Measurements from ENCODE around the gene TRAPPC6A. TPM values are rescaled to one million over a fixed set of nuclear protein-coding genes. Genes with fewer than 3 reads are reported as not detected.

Gene TRAPPC6A
- total and polyA plus RNA-seq, 2 experiments from 2014 or later = 11.2 to 18.8 TPM

GRCh38 chr19:45142726-45143110 lies 35.3 kb downstream of the TRAPPC6A start:
- no peak for TF ChIP-seq EZH2phosphoT487 (IDR thresholded peaks at IDR 0.05; ENCODE audit: insufficient read depth, low read depth)
- TF ChIP-seq EZH2 (IDR thresholded peaks at IDR 0.05; ENCODE audit: insufficient read depth, poor library complexity, severe bottlenecking) = no peak
- Histone ChIP-seq H3K27me3 (replicated peaks; ENCODE audit: insufficient read depth) (no peaks in the 10 kb centered on the region), H3K4me3 (no peak overlapping the region), H3K4me2 (ENCODE audit: unreplicated experiment) (no peak overlapping the region), H4K20me1 (ENCODE audit: insufficient read depth) (no peaks in the 10 kb centered on the region), H3F3A (ENCODE audit: insufficient read depth) (no peaks in the 10 kb centered on the region), H3K4me1 (ENCODE audit: insufficient read depth) (no peaks in the 10 kb centered on the region), H3K9ac (no peak overlapping the region), H3K9me2 (ENCODE audit: insufficient read depth) (no peaks in the 10 kb centered on the region), H3K27ac (no peak overlapping the region), H2AFZ (no peak overlapping the region), H3K9me3 (ENCODE audit: low read depth) (no peaks in the 10 kb centered on the region), H3K79me2 (ENCODE audit: insufficient read depth) (no peaks in the 10 kb centered on the region; the same call in 1 of the 2 replicates), H3K36me3 (ENCODE audit: low read depth) (no peaks in the 10 kb centered on the region)
- in situ Hi-C loops (cut with MboI) = no loop called here
- WGBS, 2 experiments (ENCODE audit: low coverage in 1 of 2, low lambda C conversion rate in 2 of 2, missing lambda C conversion rate in 2 of 2) = 72% methylated on average over 6 to 9 of the region's 9 CpGs
- DNase-seq = no peak

- Histone ChIP-seq H3K9me2 (ENCODE audit: insufficient read depth) (no peaks in the 10 kb centered on the region), H3K27me3 (replicated peaks; ENCODE audit: insufficient read depth) (no peaks in the 10 kb centered on the region), H3K9ac (no peak overlapping the region), H3K4me3 (no peak overlapping the region), H2AFZ (no peak overlapping the region), H3K4me1 (ENCODE audit: insufficient read depth) (no peaks in the 10 kb centered on the region), H4K20me1 (ENCODE audit: insufficient read depth) (no peaks in the 10 kb centered on the region), H3K9me3 (ENCODE audit: low read depth) (no peaks in the 10 kb centered on the region), H3K4me2 (ENCODE audit: unreplicated experiment) (no peak overlapping the region), H3K79me2 (ENCODE audit: insufficient read depth) (no peaks in the 10 kb centered on the region; the same call in 1 of the 2 replicates), H3K27ac (no peak overlapping the region), H3K36me3 (ENCODE audit: low read depth) (no peaks in the 10 kb centered on the region), H3F3A (ENCODE audit: insufficient read depth) (no peaks in the 10 kb centered on the region)
- WGBS, 2 experiments (ENCODE audit: low coverage in 1 of 2, low lambda C conversion rate in 2 of 2, missing lambda C conversion rate in 2 of 2) = 90 to 93% methylated on average over 26 to 33 of the region's 33 CpGs
- in situ Hi-C loops (cut with MboI) = no loop called here
- TF ChIP-seq EZH2 (IDR thresholded peaks at IDR 0.05; ENCODE audit: insufficient read depth, poor library complexity, severe bottlenecking) (no peak), EZH2phosphoT487 (IDR thresholded peaks at IDR 0.05; ENCODE audit: insufficient read depth, low read depth) (no peak)
- DNase-seq = no peak
Measured at GRCh38 chr19:45142016-45142725, 35.9 kb downstream of the TRAPPC6A start.

GRCh38 chr19:45141203-45141900 lies 36.7 kb downstream of the TRAPPC6A start:
- no peak overlapping the region for H2AFZ ChIP-seq
- peaks cover 4% of the 10 kb centered on the region; the same call in 1 of the 2 replicates for H3K79me2 ChIP-seq (ENCODE audit: insufficient read depth)
- H3K4me2 ChIP-seq (ENCODE audit: unreplicated experiment) = no peak overlapping the region
- no peaks in the 10 kb centered on the region for H3K27me3 ChIP-seq (replicated peaks; ENCODE audit: insufficient read depth)
- no peaks in the 10 kb centered on the region for H3K4me1 ChIP-seq (ENCODE audit: insufficient read depth)
- WGBS, 2 experiments (ENCODE audit: low coverage in 1 of 2, low lambda C conversion rate in 2 of 2, missing lambda C conversion rate in 2 of 2) = 95 to 98% methylated on average over 22 to 27 of the region's 28 CpGs
- no peaks in the 10 kb centered on the region for H3K9me3 ChIP-seq (ENCODE audit: low read depth)
- no peaks in the 10 kb centered on the region for H3F3A ChIP-seq (ENCODE audit: insufficient read depth)
- H3K9ac ChIP-seq = no peak overlapping the region
- H3K4me3 ChIP-seq = no peak overlapping the region
- no peak for DNase-seq
- no peaks in the 10 kb centered on the region for H4K20me1 ChIP-seq (ENCODE audit: insufficient read depth)
- no peaks in the 10 kb centered on the region for H3K36me3 ChIP-seq (ENCODE audit: low read depth)
- H3K9me2 ChIP-seq (ENCODE audit: insufficient read depth) = no peaks in the 10 kb centered on the region
- no peak overlapping the region for H3K27ac ChIP-seq
- TF ChIP-seq EZH2 (IDR thresholded peaks at IDR 0.05; ENCODE audit: insufficient read depth, poor library complexity, severe bottlenecking) (no peak), EZH2phosphoT487 (IDR thresholded peaks at IDR 0.05; ENCODE audit: insufficient read depth, low read depth) (no peak)
- in situ Hi-C loops (cut with MboI) = no loop called here

- no peaks in the 10 kb centered on the region for H3K9me2 ChIP-seq (ENCODE audit: insufficient read depth)
- in situ Hi-C loops (cut with MboI) = no loop called here
- TF ChIP-seq EZH2 (IDR thresholded peaks at IDR 0.05; ENCODE audit: insufficient read depth, poor library complexity, severe bottlenecking) = no peak
- TF ChIP-seq EZH2phosphoT487 (IDR thresholded peaks at IDR 0.05; ENCODE audit: insufficient read depth, low read depth) = no peak
- no peak overlapping the region for H3K27ac ChIP-seq
- WGBS, 2 experiments (ENCODE audit: low coverage in 1 of 2, low lambda C conversion rate in 2 of 2, missing lambda C conversion rate in 2 of 2) = 87% methylated on average over 11 of the region's 11 CpGs
- H4K20me1 ChIP-seq (ENCODE audit: insufficient read depth) = no peaks in the 10 kb centered on the region
- no peaks in the 10 kb centered on the region for H3K9me3 ChIP-seq (ENCODE audit: low read depth)
- no peaks in the 10 kb centered on the region for H3K4me1 ChIP-seq (ENCODE audit: insufficient read depth)
- H2AFZ ChIP-seq = no peak overlapping the region
- H3K4me2 ChIP-seq (ENCODE audit: unreplicated experiment) = no peak overlapping the region
- H3K4me3 ChIP-seq = no peak overlapping the region
- no peaks in the 10 kb centered on the region for H3K27me3 ChIP-seq (replicated peaks; ENCODE audit: insufficient read depth)
- H3F3A ChIP-seq (ENCODE audit: insufficient read depth) = no peaks in the 10 kb centered on the region
- DNase-seq = no peak
- no peak overlapping the region for H3K9ac ChIP-seq
- peaks cover 12% of the 10 kb centered on the region for H3K79me2 ChIP-seq (ENCODE audit: insufficient read depth)
- no peaks in the 10 kb centered on the region for H3K36me3 ChIP-seq (ENCODE audit: low read depth)
Measured at GRCh38 chr19:45140533-45140932, 37.5 kb downstream of the TRAPPC6A start.
